Measurements from ENCODE around the gene KIF6. TPM values are rescaled to one million over a fixed set of nuclear protein-coding genes. Genes with fewer than 3 reads are reported as not detected.

The KIF6 gene
- total RNA-seq, 1 donor from 2014 or later, result not detected

DNA sequence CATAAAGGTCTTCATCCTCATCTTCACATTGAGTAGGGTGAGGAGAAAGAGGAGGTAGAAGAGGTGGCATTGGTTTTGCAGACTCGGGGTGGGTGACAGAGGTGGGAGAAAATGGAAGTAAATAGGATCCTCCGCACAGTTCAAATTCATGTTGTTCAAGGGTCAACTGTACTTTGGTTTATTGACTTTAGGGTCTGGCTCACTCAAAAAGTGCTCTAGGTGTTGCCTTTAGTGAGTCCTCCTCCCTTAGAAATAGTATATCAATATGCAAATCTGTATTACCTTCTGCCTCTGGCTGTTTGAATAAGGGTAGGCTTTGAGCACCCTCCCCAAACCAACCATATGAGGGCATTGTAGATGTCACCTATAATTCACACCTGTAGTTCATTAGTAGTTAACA is 54.7 kb downstream of the KIF6 start:
- H3K36me3 Mint-ChIP-seq (ENCODE audit: low read depth), result no peaks in the 10 kb centered on the region
- intact Hi-C loops (cut with micrococcal nuclease), result no loop called here
- H3K4me1 Mint-ChIP-seq, result no peaks in the 10 kb centered on the region
- H3K27ac Mint-ChIP-seq, result no peak overlapping the region
- H3K9me3 Mint-ChIP-seq, result peaks cover 12% of the 10 kb centered on the region
- POLR2A ChIA-PET, result no interaction called here
- H3K4me3 Mint-ChIP-seq, result no peak overlapping the region
- peaks cover 12% of the 10 kb centered on the region for H3K27me3 Mint-ChIP-seq
- no peak for DNase-seq
- no peak for ATAC-seq (ENCODE audit: low read depth)
- CTCF ChIA-PET, result no interaction called here
- TF ChIP-seq, protein P1, sequence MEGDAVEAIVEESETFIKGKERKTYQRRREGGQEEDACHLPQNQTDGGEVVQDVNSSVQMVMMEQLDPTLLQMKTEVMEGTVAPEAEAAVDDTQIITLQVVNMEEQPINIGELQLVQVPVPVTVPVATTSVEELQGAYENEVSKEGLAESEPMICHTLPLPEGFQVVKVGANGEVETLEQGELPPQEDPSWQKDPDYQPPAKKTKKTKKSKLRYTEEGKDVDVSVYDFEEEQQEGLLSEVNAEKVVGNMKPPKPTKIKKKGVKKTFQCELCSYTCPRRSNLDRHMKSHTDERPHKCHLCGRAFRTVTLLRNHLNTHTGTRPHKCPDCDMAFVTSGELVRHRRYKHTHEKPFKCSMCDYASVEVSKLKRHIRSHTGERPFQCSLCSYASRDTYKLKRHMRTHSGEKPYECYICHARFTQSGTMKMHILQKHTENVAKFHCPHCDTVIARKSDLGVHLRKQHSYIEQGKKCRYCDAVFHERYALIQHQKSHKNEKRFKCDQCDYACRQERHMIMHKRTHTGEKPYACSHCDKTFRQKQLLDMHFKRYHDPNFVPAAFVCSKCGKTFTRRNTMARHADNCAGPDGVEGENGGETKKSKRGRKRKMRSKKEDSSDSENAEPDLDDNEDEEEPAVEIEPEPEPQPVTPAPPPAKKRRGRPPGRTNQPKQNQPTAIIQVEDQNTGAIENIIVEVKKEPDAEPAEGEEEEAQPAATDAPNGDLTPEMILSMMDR (IDR thresholded peaks at IDR 0.05), result no peak

DNA sequence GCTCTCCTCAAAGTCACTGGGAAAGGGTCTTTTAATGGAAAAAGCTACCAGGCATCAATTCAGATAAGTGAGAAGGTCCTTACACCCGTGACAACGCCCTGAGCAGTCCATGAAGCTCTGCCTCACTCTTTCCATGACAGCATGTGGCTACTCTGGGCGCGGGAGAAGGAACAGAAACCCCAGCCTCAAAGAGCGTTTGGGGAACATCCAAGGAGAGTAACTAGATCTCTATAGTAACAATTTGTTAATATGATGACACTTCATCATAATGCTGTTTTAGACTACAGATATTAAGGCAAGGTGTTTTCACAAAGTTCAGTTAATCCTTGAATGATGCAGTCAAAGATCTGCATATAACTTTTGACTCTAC is 55.2 kb downstream of the KIF6 start:
- no peaks in the 10 kb centered on the region for H3K4me1 Mint-ChIP-seq
- intact Hi-C loops (cut with micrococcal nuclease), result no loop called here
- H3K9me3 Mint-ChIP-seq, result peaks cover 10% of the 10 kb centered on the region
- no peak overlapping the region for H3K4me3 Mint-ChIP-seq
- ChIA-PET POLR2A (no interaction called here), CTCF (no interaction called here)
- no peak for ATAC-seq (ENCODE audit: low read depth)
- no peak for DNase-seq
- H3K27ac Mint-ChIP-seq, result no peak overlapping the region
- no peaks in the 10 kb centered on the region for H3K36me3 Mint-ChIP-seq (ENCODE audit: low read depth)
- H3K27me3 Mint-ChIP-seq, result peaks cover 12% of the 10 kb centered on the region
- TF ChIP-seq, protein P1 (IDR thresholded peaks at IDR 0.05), result no peak

DNA sequence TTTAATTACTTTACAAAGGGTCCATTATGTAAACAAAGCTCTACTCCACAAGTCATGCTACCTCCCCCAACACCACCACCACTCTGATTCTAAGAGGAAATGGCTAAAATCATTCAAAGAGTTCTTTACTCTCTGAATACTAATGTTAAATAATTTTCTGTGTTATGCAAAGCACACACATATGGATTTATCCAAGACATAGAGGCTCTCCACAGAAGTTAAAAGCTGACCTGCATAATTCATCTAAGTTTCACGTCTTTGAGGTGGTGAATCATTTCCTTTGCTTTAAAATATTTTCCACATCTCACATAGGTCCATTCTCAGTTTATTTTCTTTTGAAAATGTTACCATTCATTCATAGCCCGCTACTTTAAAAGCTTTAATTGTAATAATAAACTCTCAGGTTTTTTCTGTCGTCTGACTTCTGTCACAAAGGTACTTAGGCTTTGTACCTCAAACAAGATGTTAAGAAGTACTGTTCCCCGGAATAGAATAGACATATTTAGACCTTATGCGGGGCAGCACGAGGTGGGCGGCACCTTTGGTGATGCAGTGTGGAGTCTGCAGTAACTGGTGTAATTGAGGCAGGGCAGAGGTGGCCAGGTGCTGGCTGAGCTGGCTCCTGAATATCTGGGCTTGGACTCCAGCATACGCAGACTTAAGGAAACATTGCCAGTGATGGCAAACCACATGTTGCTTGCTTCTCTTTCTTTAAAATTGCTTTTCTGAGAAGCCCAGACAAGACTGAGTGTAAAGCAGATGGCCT is 55.8 kb downstream of the KIF6 start:
- intact Hi-C loops (cut with micrococcal nuclease), result no loop called here
- Mint-ChIP-seq H3K4me1 (no peaks in the 10 kb centered on the region), H3K9me3 (peaks cover 10% of the 10 kb centered on the region), H3K4me3 (no peak overlapping the region), H3K27me3 (peaks cover 12% of the 10 kb centered on the region), H3K36me3 (ENCODE audit: low read depth) (no peaks in the 10 kb centered on the region), H3K27ac (no peak overlapping the region)
- TF ChIP-seq, protein P1 (IDR thresholded peaks at IDR 0.05), result no peak
- POLR2A ChIA-PET, result no interaction called here
- CTCF ChIA-PET, result no interaction called here
- no peak for DNase-seq
- ATAC-seq (ENCODE audit: low read depth), result no peak

DNA sequence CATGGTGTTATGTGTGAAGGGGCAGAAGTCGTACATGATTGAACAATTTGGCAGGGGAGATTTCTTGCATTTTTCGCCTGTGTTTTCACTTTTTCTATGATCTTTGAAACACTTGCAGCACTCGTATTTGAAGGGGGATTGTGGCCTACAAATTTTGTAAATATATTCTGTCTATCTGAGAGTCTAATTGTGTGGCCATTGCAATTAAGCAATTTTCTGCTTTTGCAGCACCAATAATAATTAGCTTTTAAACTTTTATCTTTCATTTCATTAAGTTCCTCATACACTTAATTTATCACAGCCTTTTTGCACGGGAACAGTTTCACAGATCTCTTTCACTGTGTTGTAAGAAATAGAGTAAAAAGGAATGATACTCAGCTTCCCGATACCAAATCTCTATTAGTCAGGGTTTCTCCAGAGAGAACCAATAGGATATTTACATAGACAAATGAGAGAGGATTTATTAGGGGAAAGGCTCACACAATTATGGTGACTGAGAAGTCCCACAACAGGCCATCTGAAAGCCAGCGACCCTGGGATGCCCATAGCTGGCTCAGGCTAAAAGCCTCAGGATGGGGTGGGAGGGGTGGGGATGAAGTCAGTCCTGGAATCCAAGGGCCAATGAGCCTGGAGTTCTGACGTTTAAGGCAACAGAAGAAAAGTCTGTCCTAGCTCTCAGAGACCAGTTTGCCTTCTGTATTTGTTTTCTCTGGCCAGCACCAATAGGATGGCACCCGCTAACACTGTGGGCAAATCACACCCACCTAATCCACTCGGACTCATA is 58.3 kb downstream of the KIF6 start:
- intact Hi-C loops (cut with micrococcal nuclease), result no loop called here
- Mint-ChIP-seq H3K4me3 (no peak overlapping the region), H3K27me3 (peaks cover 4% of the 10 kb centered on the region), H3K4me1 (no peaks in the 10 kb centered on the region), H3K36me3 (ENCODE audit: low read depth) (no peaks in the 10 kb centered on the region), H3K9me3 (no peaks in the 10 kb centered on the region), H3K27ac (no peak overlapping the region)
- POLR2A ChIA-PET, result no interaction called here
- no peak for ATAC-seq (ENCODE audit: low read depth)
- TF ChIP-seq, protein P1 (IDR thresholded peaks at IDR 0.05), result no peak
- no peak for DNase-seq
- CTCF ChIA-PET, result no interaction called here

DNA sequence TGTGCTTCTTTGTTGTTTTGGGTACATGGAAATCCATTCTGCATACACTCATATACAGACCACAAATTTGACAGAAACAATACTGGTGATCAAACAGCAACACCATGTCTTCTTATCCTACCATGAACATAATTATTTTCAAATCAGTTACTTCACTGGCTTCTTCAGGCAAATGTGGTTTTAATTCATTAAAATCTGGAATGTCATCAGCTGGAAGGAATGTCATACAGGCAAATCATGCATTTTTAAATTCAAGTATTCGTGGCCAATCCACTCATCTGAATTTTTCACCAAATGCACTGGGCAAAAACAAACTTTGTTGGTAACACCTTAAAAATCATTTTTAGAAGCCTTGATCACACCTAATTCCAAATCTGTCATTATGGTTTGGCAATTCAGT is 59.3 kb downstream of the KIF6 start:
- ATAC-seq (ENCODE audit: low read depth), result no peak
- H3K4me3 Mint-ChIP-seq, result no peak overlapping the region
- DNase-seq, result no peak
- POLR2A ChIA-PET, result no interaction called here
- H3K4me1 Mint-ChIP-seq, result no peaks in the 10 kb centered on the region
- no peaks in the 10 kb centered on the region for H3K9me3 Mint-ChIP-seq
- intact Hi-C loops (cut with micrococcal nuclease), result no loop called here
- no peaks in the 10 kb centered on the region for H3K36me3 Mint-ChIP-seq (ENCODE audit: low read depth)
- TF ChIP-seq, protein P1 (IDR thresholded peaks at IDR 0.05), result no peak
- H3K27ac Mint-ChIP-seq, result no peak overlapping the region
- CTCF ChIA-PET, result no interaction called here
- H3K27me3 Mint-ChIP-seq, result peaks cover 4% of the 10 kb centered on the region
